Transverse colon (tissue), 3 donors: ENCODE results near the gene HELZ.

Experiments used
- CTCF ChIP-seq, 5 experiments: fragments of 200-600 bp in 3 of 5; fragments of 450-650 bp in 2 of 5; sonication (generic) in 3 of 5; IDR thresholded peaks; 1 replicate in 2 of 5; 2 replicates in 3 of 5; pipeline ENCODE4 v1.5.1; 2016 to 2017; ENCODE audit warnings: antibody characterized with exemption in 5 of 5, inconsistent platforms in 3 of 5, mild to moderate bottlenecking in 2 of 5, moderate library complexity in 1 of 5
- EP300 ChIP-seq: sonication (generic); formaldehyde crosslinking; IDR thresholded peaks from one replicate; pipeline ENCODE4 v1.6.1; 2017; ENCODE audit warnings: antibody characterized with exemption, low read depth
- POLR2A ChIP-seq: fragments of 450-650 bp; IDR thresholded peaks from one replicate; pipeline ENCODE4 v1.6.1; 2016; ENCODE audit warnings: antibody characterized with exemption, mild to moderate bottlenecking, moderate library complexity

- TF ChIP-seq CTCF (IDR thresholded peaks at IDR 0.05) (no peak), POLR2A (no peak), EP300 (no peak)
Measured at GRCh38 chr17:67027031-67027628, 217.9 kb downstream of the HELZ start.
